Endothelial cell of hepatic sinusoid (primary cell): ENCODE results near the gene LRGUK.

ENCODE experiments used
- in situ Hi-C: cut with HindIII; loops from 2 replicates; pipeline ENCODE4 v1.10.0; 2017; ENCODE audit warnings: low sequenced_read_pairs

LRGUK gene

DNA sequence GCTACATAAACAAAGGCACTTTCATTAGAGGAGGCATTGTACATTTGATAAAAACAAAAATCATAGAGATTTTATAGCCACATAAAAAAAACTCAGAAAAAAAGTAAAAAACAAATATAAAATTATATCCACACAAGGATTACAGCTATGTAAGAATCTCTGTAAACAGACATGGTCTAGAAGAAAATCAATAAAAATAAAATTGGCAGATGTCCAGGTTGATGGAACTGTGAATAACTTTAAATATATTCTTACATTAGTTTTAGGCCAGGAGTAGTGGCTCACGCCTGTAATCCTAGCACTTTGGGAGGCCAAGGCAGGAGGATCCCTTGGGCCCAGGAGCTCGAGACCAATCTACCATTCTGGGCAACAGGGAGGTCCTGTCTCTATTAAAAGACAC, 170.3 kb downstream of the LRGUK start:
- in situ Hi-C loops = no loop called here

GRCh38 chr7:134298902-134299683, 172.0 kb downstream of the LRGUK start:
- in situ Hi-C loops = no loop called here

DNA sequence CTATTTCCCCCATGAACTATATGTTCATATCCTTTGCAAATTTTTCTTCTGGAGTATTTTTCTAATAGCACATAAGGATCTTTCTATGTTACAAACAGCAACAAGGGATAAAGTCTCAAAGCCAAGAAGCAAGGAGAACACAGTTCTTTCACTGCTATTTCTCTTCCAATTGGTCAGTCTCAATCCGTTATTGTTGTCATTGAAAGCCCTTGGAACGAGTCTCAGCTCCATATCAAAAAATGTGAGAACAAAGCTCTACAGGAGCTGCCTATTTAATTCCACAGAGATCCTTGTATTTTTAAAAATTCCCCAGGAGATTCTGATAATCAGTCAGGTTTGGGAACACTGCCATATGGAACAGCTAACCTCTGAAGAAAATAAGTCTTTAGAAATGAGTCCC, 173.8 kb downstream of the LRGUK start:
- in situ Hi-C loops = no loop called here

DNA sequence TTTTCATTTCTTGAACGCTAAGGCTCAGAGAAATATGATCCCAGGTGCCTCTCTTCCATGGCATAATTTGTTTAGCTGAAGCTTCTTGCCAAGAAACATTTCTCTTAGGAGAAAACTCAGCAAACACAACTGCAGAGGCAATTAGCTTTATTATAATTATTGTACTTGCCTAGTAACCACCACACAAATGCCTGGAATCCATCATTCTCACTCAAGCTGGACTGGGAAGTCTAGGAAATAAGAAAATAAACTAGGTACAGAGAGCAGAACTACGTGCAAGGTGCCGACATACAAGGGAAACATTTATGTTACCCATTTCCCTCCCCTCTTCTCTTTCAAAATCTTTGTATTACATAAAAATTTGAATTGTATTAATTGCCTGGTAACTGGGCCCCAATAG, 174.5 kb downstream of the LRGUK start:
- in situ Hi-C loops = no loop called here

DNA sequence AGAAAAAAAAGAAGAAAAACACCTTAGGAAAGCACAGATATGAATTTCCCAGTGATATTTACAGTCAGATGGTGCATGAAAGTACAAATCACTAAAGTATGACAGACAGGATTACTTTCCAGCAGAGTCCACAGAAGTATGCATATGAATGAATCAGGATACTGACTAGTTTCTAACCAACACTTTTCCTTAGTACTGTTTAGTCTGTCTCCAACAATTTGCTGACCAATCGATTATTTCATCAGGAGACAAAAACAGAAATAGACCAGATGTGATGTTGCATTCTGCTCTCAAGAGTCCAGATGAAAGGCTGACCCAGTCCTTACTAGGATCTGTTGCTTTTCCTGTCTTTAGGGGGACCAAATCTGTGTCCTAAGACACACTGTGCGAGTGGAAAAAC, 175.0 kb downstream of the LRGUK start:
- in situ Hi-C loops = no loop called here

DNA sequence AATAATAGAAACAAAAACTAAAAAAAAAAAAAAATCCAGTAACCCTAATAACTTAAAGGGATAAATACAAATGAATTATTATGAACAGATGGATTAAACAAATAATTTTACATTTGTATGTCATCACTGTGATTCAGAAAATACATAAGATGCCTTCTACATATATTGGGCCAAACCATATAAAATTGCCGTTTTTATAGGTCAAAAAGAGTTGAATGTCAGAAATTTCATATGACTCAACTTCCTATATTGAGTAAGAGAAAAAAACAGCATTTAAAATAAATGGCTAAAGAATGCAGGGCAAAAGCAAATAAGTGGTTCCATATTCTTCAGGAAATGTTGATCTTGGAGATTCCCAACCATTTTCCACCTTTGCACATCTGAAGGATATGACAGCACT, 180.2 kb downstream of the LRGUK start:
- in situ Hi-C loops = no loop called here

DNA sequence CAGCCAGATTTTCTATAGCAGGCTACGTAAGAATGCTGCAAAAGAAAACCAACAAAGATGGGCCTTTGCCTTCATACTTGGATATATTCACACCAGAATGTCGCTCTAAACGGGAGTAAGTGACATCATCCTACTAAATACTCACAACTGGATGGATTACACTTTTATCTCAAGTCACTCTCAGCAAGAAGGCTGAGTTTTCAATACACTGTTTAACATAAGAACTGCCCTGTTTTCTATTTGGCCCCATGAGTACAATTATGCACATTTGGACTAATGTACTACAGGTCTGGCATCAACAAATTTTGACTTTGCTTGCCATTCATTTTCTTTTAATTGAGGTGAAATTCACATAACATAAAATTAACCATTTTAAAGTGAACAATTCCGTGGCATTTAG, 181.4 kb downstream of the LRGUK start:
- in situ Hi-C loops = no loop called here

GRCh38 chr7:134311807-134312206, 184.7 kb downstream of the LRGUK start:
- in situ Hi-C loops = no loop called here

DNA sequence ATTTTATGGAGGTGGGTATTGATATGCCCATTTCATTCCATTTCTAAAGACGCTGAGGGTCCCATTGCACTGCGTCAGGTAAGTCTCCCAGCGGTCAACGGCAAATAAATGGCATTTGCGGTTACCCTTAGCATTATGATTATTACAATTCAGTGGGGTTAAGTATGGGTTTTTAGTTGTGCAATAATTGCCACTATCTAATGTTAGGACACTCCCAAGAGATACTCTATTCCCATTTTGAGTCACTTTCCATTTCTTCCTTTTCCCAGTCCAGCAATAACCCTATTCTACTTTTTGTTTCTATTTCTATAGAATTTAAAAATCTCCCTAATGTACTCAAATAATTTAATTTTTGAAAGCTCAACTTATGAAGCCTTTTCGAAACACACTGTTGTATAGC, 185.6 kb downstream of the LRGUK start:
- in situ Hi-C loops = no loop called here

GRCh38 chr7:134313543-134313942, 186.4 kb downstream of the LRGUK start:
- in situ Hi-C loops = no loop called here
